HG03060 (cell line): ENCODE data around the gene APOBEC3C.
"Not testable (repeated sequence)": the region's sequence is repeated elsewhere in the genome, so short reads cannot be mapped to it uniquely, and the experiment has no call there.

ENCODE experiments used
- ATAC-seq: cut with Tn5 transposase; IDR thresholded peaks from one replicate; pipeline ENCODE4 v1.9.1; 2021; ENCODE audit warnings: low read depth, moderate number of reproducible peaks; ENCODE audit not compliant: unreplicated experiment

Gene APOBEC3C

DNA sequence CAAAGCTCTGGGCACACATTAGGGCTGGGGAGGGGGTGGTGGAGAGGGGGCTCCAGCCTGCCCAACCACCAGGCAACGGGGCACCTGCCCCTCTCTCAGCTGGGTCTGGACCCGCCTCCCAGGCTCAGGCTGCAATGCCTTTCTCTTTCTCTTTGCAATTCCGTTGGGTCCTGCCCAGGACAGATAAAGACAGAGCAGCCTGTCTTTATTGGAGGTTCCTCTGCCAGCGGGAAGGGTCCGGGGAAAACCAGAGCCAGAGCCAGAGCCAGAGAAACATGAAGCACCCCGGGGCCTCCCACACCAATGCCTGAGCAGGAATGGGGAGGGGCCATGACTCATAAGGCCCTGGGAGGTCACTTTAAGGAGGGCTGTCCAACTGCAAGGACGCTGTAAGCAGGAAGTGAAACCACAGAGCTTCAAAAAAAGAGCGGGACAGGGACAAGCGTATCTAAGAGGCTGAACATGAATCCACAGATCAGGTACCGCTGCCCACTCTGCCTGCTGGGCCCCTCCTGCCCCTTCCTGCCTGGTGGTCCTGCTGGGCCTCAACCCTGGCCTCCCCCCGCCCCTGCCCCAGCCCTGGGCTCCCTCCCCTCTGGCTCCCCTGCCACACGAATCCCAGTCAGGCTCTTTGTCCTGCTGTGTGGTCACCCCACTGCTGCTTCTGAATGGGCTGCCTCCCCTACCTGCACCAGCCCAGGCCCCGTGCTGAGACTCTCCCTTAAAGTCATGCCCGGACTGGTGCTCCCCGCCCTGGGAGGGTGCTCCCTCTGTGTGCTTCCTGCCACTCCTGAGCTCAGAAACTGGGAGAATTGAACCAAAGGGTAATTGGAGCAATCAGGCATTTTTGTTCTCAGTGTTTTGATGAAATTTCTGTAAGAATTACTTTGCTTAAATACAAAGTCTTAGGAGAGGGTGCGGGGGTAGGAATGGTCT is 31.8 kb upstream of the APOBEC3C start, which contains the start of gene APOBEC3B:
TSS of gene APOBEC3B (plus strand) at position 356 of the 936 bp plus-strand sequence. CDS start at position 463, 107 bp downstream.
- ATAC-seq = no peak

GRCh38 chr22:38984224-38984623 is 29.8 kb upstream of the APOBEC3C start:
- no peak for ATAC-seq

DNA sequence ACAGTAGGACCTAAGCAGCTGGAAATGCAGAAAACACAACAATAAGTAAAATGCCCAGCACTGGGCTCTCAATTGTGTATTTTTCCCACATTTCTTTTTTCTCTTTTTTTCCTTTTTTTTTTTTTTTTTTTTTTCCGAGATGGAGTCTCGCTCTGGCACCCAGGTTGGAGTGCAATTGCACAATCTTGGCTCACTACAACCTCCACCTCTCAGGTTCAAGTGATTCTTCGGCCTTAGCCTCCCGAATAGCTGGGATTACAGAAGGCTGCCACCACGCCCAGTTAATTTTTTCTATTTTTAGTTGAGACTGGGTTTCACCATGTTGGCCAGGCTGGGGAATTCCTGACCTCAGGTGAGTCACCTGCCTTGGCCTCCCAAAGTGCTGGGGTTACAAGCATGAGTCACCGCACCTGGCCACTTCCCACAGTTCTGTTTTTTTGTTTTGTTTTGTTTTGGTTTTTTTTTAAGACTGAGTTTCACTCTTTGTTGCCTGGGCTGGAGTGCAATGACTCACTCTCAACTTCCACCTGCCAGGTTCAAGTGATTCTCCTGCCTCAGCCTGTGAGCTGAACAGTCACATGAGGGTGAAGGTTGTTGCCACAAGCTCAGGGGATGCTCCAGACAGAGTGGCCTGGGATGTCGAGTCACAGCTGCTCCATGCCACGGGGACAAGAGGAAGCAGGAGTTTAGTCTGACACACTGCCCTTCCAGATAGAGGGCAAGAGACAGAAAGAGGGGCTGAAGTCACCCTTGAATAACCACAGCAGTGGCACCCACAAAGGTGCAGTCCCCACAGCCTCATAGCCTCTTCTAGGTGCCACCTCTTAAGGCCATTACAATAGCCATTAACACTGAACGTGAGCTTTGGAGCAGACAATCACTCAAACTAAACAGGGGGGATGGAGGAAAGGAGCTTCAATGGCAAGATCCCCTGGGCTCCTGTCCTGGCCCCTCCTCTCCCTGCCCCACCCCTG is 29.0 kb upstream of the APOBEC3C start:
- ATAC-seq = peak; percentile 68

GRCh38 chr22:38986629-38987028 is 27.4 kb upstream of the APOBEC3C start:
- ATAC-seq = no peak

GRCh38 chr22:38987171-38987895 is 26.7 kb upstream of the APOBEC3C start:
- no peak for ATAC-seq

- ATAC-seq = no peak
These were observed 24.6 kb upstream of the APOBEC3C start for GRCh38 chr22:38989466-38989865.

GRCh38 chr22:38992871-38993371 is 21.1 kb upstream of the APOBEC3C start:
- ATAC-seq = not testable (repeated sequence)

GRCh38 chr22:38996105-38996504 is 18.0 kb upstream of the APOBEC3C start:
- ATAC-seq = no peak

DNA sequence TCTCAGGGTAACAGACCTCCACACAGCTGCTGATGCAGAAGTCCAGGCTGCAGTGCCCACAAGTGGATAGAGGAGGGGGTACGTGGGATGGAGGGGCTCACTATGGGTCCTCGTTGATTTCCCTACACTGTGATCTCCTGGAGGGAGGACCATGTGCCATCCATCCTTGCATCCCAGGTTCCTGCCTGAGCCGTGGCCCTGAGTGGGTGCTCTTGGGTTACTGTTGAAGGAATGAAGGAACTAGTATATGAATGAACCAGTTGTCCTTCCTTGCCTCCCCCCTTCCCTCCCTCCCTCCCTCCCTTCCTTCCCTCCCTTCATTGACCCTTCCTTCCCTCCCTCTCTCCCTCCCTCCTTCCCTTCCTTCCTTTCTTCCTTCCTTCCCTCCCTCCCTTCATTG is 16.5 kb upstream of the APOBEC3C start:
- no peak for ATAC-seq

GRCh38 chr22:39003165-39003638 is 10.9 kb upstream of the APOBEC3C start:
- ATAC-seq = peak; percentile 57

DNA sequence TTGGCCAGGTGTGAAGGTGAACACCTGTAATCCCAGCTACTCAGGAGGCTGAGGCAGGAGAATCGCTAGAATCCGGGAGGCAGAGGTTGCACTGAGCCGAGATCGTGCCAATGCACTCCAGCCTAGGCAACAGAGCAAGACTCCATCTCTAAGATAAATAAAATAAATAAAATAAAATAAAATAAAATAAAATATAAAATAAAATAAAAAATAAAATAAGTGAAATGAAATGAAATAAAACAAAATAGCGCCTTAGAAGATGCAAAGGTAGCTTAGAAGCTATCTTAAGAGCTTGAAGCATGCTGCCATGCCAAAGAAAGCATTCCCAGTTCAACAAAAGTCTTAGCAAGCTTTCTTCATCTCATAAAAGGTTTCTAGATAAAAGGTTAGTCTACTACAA is 6.9 kb upstream of the APOBEC3C start:
- ATAC-seq = no peak

DNA sequence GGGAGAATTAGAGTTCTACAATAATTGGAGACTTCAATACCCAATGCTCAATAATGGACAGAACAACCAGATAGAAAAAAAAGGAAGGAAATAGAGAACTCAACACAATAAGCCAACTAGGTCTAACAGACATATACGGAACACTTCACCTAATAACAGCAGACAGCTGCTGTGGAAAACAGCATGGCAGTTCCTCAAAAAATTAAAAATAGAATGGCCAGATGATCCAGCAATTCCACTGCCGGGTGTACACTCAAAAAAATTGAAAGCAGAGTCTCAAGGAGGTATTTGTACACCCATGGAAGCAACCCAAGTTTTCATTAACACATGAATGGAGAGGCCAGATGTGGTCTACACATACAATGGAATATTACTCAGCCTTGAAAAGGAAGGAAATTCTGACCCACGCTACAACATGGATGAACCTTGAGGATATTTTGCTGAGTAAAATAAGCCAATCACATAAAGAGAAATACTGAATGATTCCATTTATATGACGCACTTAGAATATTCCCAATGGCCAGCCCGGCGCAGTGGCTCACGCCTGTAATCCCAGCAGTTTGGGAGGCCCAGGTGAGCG is 5.7 kb upstream of the APOBEC3C start:
- not testable (repeated sequence) for ATAC-seq

- ATAC-seq = no peak
These were observed 3.1 kb upstream of the APOBEC3C start for GRCh38 chr22:39010946-39011345.

GRCh38 chr22:39012533-39013511 is 1.2 kb upstream of the APOBEC3C start:
- ATAC-seq = no peak

DNA sequence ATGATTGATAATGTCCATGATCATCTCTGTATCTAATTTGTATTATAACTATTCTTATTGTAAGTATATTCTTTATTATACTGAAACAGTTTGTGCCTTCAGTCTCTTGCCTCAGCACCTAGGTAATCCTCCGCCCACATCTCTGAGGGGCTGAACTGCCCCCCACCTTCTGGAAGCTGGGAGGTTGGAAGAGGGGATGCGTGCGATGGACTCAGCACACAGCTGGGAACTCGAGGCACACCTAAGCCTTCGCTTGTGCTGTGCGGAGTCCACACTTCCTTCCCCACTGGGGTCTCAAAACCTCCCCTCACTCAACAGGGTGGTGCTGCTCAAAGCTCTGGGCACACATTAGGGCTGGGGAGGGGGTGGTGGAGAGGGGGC is 506 bp upstream of the APOBEC3C start:
- ATAC-seq = not testable (repeated sequence)

DNA sequence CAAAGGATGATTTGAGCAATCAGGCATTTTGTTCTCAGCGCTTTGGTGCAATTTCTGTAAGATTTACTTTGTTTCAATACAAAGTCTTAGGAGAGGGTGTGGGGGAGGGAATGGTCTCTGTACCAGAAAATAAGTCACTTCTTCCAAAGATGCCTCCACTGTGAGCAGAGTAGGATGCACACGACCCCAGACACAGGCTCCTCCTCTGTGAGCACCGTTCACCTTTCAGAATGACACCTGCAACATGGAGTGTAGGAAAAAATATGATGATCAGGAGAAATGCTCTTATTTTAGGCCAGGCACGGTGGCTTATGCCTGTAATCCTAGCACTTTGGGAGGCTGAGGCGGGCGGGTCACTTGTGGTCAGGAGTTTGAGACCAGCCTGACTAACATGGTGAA is 665 bp downstream of the APOBEC3C start:
- not testable (repeated sequence) for ATAC-seq

DNA sequence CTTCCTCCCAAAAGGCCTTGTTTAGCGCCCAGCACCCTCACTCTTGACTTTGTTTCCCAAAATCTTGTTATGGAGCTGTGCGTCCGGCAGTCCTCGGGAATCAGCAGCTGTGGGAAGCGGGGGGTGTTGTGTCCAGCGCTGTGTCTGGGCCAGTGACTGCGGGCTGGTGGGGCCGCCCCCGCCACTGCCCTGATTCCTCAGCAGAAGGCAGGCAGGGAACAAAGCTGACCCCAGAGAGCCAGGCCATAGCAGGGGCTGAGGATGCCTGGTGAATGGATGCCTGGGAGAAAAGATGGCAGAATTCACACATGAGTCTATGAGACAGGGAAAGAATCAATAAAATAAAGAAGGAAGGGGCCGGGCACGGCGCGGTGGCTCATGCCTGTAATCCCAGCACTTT is 2.5 kb downstream of the APOBEC3C start:
- no peak for ATAC-seq

DNA sequence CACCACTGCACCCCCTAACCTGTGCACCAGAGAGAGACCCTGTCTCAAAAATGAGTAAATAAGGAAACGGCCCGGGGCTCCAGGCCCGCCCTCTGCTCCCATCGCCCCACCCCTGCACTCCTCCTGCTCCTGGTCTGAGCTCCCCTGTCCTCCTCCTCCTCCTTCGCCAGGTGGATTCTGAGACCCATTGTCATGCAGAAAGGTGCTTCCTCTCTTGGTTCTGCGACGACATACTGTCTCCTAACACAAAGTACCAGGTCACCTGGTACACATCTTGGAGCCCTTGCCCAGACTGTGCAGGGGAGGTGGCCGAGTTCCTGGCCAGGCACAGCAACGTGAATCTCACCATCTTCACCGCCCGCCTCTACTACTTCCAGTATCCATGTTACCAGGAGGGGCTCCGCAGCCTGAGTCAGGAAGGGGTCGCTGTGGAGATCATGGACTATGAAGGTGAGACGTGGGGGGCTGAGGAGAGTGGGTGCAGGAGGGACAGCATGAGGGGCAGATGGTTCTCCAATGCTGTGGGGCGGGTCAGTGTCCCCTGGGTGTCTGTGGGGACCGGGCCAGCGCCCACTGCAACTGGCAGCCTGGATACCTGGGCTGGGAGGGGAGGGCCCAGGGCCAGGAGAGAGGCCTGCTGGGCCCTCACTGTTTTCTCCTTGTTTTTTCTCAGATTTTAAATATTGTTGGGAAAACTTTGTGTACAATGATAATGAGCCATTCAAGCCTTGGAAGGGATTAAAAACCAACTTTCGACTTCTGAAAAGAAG is 3.7 kb downstream of the APOBEC3C start:
- ATAC-seq = no peak
